Middle frontal gyrus (tissue), 1 donor: ENCODE measurements around the gene XPO1.
"Not testable (repeated sequence)": the region's sequence is repeated elsewhere in the genome, so short reads cannot be mapped to it uniquely, and the experiment has no call there.

ENCODE experiments used
- DNase-seq: peaks from one replicate; pipeline ENCODE4 v3.0.0-alpha.2; 2015; ENCODE audit warnings: low spot score; ENCODE audit errors: extremely low spot score

XPO1 gene

DNA sequence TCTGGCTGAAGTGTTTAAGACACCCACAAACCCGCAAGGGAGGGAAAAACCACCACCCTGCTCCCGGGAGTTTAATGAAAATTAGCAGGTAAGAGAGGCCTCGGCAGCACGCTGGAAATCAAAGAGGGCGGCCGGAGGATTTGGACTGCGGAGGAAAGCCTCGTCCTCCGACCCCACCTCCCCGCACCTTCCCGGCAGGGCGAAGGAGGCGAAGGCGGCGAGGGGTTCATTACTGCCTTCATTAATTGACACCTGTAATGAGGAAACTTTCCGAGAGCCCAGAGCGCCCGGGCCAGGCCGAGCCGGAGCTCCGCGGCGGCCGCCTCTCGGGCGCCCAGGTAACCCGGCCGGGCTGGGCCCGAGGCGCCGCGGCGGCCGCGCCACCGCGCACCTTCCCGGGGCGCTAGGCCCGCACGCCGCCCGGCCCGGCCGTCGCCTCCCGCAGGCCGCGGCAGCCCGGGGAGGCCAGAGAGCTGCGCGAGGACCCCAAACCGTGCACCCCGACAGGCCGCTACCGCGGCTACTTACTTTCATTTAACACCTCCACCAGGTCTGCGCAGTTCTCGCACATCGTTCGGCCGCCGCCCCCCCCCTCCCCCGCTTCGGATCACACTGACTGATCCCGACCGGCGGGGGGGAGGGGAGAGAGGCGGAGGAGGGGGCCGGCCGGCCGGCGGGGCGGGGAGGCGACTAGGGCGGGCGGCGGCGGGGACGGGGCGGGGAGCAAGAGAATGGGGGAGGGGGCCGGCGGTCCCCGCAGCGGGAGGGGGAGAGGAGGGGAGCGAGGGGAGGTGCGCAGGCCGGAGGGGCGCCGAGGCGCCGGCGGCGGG, 67.8 kb downstream of the XPO1 start:
- DNase-seq, result no peak

DNA sequence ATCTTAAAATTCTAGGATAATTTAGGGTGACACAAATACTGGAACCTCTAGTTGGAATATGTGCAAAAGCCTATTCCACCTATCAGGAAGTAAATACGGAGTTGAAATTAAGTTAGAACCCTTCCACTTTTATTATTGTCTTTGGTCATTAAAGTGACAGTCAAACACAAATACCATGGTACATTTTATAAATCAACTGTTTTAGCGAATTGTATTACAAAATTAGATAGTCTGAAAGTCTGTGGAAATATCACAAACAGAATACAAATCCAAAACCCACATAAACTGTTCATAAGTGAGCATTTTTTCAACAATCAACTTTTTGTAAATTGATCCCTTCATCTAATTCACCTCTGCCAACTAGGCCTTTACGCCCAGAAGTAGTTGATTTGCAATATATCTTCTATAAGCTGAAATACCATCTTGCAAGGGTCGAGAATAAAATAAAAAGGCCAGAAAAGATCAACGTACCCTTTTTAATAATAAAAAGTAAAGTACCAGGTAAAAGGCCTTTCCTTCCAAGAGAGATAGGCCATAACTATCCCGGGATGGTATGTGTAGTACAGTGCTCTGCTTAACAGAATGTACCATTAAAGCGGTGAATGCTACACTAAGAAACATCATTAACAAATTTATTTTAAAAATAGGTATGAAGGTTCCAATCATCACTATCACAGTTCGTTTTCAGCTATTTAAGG, 68.6 kb downstream of the XPO1 start:
- DNase-seq, result no peak

DNA sequence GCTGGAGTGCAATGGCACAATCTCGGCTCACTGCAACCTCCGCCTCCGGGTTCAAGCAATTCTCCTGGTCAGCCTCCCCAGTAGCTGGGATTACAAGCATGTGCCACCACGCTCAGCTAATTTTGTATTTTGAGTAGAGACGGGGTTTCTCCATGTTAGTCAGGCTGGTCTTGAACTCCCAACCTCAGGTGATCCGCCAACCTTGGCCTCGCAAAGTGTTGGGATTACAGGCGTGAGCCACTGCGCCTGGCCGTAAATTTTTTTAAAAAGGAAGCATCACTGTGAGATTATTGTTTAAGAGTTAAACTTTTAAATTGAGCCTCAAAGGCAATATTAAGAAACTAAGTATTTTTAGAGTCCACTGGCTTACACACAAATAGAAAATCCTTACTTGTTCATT, 69.9 kb downstream of the XPO1 start:
- not testable (repeated sequence) for DNase-seq

GRCh38 chr2:61465045-61465444, 73.1 kb downstream of the XPO1 start:
- DNase-seq, result no peak

- DNase-seq, result no peak
These were observed 74.2 kb downstream of the XPO1 start for GRCh38 chr2:61463769-61464475.

GRCh38 chr2:61461404-61461803, 76.8 kb downstream of the XPO1 start:
- no peak for DNase-seq

DNA sequence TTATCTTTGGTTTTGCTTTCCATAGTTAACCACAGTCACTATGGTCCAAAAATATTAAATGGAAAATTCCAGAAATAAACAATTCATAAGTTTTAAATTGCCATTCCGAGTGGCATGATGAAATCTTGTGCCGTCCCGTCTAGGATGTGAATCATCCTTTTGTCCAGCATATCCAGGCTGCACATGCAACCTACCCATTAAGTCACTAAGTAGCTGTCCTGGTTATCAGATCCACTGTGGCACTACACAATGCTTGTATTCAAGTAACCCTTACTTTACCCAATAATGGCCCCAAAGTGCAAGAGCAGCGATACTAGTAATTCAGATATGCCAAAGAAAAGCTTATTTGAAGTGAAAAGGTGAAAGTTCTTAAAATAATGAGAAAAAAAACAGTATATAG, 78.0 kb downstream of the XPO1 start:
- DNase-seq, result no peak

DNA sequence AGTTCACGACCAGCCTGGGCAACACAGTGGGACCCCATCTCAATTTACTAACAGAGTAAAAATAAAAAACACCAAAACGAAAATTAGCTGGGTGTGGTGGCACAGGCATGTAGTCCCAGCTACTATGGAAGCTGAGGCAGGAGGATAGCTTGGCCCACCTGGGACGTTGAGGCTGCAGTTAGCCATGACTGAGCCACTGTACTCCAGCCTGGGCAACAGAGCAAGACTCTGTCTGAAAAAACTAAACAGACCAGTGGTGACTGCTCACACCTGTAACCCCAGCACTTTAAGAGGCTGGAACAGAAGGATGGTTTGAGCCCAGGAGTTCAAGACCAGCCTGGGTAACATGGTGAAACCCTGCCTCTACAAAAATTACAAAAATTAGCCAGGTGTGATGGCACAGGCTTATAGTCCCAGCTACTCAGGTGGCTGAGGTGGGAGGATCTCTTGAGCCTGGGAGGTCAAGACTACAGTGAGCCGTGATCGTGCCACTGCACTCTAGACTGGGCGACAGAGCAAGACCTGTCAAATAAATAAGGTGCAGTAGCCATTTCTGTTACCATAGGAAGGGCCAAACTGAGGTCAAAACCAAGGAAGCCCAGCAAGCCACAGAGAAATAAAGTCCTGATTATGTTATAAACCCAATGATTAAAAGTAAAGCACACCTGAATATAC, 81.3 kb downstream of the XPO1 start:
- no peak for DNase-seq

GRCh38 chr2:61456070-61456745, 81.9 kb downstream of the XPO1 start:
- no peak for DNase-seq

- not testable (repeated sequence) for DNase-seq
These were observed 83.2 kb downstream of the XPO1 start for GRCh38 chr2:61454972-61455371.

DNA sequence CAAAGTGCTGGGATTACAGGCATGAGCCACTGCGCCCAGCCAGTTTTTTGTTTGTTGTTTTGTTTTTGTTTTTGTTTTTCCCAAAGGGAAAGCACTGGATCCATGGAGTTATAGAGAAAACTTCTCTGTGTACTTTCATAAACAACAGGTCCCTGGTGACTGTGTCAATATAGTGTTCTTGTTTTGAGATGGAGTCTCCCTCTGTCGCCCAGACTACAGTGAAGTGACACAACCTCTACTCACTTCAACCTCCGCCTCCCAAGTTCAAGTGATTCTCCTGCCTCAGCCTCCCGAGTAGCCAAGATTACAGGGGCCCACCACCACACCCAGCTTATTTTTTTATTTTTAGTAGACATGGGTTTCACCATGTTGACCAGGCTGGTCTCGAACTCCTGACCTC, 83.8 kb downstream of the XPO1 start:
- DNase-seq, result no peak

GRCh38 chr2:61452392-61452791, 85.8 kb downstream of the XPO1 start:
- DNase-seq, result no peak

- DNase-seq, result no peak
These were observed 87.0 kb downstream of the XPO1 start for GRCh38 chr2:61451178-61451577.

DNA sequence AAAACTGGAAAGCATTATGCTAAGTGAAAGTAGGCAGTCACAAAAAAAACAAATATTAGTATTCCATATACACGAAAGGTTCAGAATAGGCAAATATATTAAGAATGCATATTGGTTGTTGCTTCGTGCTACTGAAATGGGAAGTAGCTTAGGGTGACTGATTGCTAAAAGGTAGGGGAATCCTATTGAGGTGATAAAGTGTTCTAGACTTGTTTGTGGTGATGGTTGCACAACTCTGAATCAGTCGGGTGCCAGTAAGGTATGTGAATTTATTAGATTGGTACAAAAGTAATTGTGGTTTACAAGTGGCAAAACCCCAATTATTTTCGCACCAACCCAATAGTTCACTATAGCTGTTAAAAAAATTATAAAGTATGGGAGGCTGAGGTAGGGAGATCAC, 88.0 kb downstream of the XPO1 start:
- no peak for DNase-seq

GRCh38 chr2:61448229-61448628, 89.9 kb downstream of the XPO1 start:
- no peak for DNase-seq

DNA sequence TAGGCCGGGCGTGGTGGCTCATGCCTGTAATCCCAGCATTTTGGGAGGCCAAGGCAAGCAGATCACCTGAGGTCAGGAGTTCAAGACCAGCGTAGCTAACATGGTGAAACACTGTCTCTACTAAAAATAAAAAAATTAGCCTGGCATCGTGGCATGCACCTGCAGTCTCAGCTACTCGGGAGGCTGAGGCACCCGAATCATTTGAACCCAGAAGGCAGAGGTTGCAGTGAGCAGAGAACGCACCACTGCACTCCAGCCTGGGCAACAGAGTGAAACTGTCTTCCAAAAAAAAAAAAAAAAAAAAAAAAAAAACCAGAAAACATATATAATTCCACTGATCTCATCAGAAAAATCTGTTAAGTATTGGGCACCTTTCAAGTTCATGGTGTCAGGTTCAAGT, 91.2 kb downstream of the XPO1 start:
- not testable (repeated sequence) for DNase-seq

- DNase-seq, result no peak
These were observed 94.7 kb downstream of the XPO1 start for GRCh38 chr2:61443342-61444041.

DNA sequence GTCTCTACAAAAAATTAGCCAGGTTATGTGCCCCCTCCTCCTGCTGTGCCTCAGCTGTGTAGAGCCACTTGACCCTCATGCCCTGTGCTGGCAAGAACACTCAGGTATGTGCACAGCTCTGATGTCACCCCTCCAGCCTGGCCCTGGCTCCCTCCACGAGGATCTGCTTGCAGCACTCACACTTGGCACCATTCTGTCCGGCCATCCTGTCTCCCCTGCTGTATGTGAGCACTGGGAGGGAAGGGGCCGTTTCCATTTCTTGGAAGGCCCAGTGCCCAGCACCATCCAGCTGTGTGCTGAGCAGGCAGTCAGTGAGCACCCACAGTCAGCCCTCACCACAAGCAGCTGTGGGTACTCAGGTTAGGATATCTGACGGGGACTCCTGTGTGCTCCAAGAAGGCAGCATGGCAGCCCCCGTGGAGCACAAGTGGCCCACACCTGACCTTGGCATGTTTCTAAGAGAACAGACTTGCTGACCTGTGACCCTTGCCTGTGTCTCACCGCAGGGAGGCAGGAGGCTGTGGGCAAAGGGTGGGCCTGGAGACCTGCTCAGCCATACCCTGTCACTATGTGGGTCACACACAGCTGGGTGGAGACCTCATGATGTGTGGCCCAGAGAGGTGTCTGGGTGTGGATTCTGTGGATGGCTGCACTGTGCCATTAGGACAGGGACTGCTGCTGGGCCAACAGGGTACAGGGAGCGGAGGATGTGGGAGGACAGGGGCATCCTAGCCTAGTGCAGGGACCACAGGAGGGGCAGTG, 98.7 kb downstream of the XPO1 start:
- DNase-seq, result no peak

DNA sequence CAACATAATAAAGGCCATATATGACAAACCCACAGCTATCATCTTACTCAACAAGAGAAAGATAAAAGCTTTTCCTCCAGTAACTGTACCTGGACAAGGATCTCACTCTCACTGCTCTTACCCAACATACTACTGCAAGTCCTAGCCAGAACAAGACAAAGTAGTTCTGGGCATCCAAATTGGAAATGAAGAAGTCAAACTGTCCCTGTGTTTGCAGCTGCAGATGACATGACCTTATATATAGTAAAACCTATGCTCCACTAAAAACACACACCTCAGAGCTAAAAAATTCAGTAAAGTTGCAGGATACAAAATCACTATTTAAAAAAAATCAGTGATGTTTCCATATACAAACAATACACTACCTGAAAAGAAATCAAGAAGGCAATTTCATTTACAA, 99.5 kb downstream of the XPO1 start:
- no peak for DNase-seq

GRCh38 chr2:61437170-61437569, 101.0 kb downstream of the XPO1 start:
- DNase-seq, result no peak
